H9 (cell line): ENCODE results near the gene RAB3GAP2. TPM values are rescaled to one million over a fixed set of nuclear protein-coding genes. Genes with fewer than 3 reads are reported as not detected.

ENCODE experiments used
- DNase-seq: peaks from one replicate; pipeline ENCODE4 v3.0.0-alpha.2; 2017
- H2AFZ ChIP-seq: one replicate; pipeline ENCODE4 v1.6.1; 2013; ENCODE audit warnings: mild to moderate bottlenecking, low read length, control low read depth, moderate library complexity
- H2AK5ac ChIP-seq: 2 replicates; pipeline ENCODE4 v1.6.1; 2013; ENCODE audit warnings: low read length, control low read depth, mixed read lengths; ENCODE audit not compliant: insufficient read length
- H2BK120ac ChIP-seq: one replicate; pipeline ENCODE4 v1.6.1; 2013; ENCODE audit warnings: low read depth, mild to moderate bottlenecking, low read length, control low read depth, inconsistent platforms; ENCODE audit not compliant: poor library complexity, severe bottlenecking
- H2BK12ac ChIP-seq: 2 replicates; pipeline ENCODE4 v1.6.1; 2013; ENCODE audit warnings: low read length, control low read depth, mixed read lengths, low read depth; ENCODE audit not compliant: insufficient read length
- H2BK15ac ChIP-seq: 2 replicates; pipeline ENCODE4 v1.6.1; 2013; ENCODE audit warnings: low read depth, low read length, control low read depth
- H2BK20ac ChIP-seq: one replicate; pipeline ENCODE4 v1.6.1; 2013; ENCODE audit warnings: low read depth, mild to moderate bottlenecking, low read length, control low read depth, inconsistent platforms; ENCODE audit not compliant: poor library complexity, severe bottlenecking
- H2BK5ac ChIP-seq: 2 replicates; pipeline ENCODE4 v1.6.1; 2013; ENCODE audit warnings: low read length, control low read depth, mixed read lengths; ENCODE audit not compliant: insufficient read length
- H3K14ac ChIP-seq: 2 replicates; pipeline ENCODE4 v1.6.1; 2013; ENCODE audit warnings: low read length, control low read depth; ENCODE audit not compliant: insufficient read depth
- H3K18ac ChIP-seq: 2 replicates; pipeline ENCODE4 v1.6.1; 2013; ENCODE audit warnings: low read depth, mild to moderate bottlenecking, mixed read lengths, low read length, control low read depth; ENCODE audit not compliant: insufficient read length
- H3K23ac ChIP-seq: 2 replicates; pipeline ENCODE4 v1.6.1; 2013; ENCODE audit warnings: low read length, control low read depth, mixed read lengths, low read depth; ENCODE audit not compliant: insufficient read length
- H3K23me2 ChIP-seq: 2 replicates; pipeline ENCODE4 v1.6.1; 2013; ENCODE audit warnings: low read depth, mild to moderate bottlenecking, mixed read lengths, low read length, control low read depth; ENCODE audit not compliant: insufficient read length, poor library complexity, severe bottlenecking
- H3K27ac ChIP-seq: 2 replicates; pipeline ENCODE4 v1.5.1; 2013; ENCODE audit warnings: low read length, control low read depth, mixed read lengths, low read depth; ENCODE audit not compliant: insufficient read length
- H3K27me3 ChIP-seq: 2 replicates; pipeline ENCODE4 v1.6.1; 2013; ENCODE audit warnings: low read length, control low read depth, inconsistent platforms; ENCODE audit not compliant: insufficient read depth
- H3K4ac ChIP-seq: 2 replicates; pipeline ENCODE4 v1.6.1; 2013; ENCODE audit warnings: low read depth, mild to moderate bottlenecking, control low read depth, inconsistent platforms, low read length, moderate library complexity
- H3K4me1 ChIP-seq: 2 replicates; pipeline ENCODE4 v1.6.1; 2013; ENCODE audit warnings: low read length, control low read depth, inconsistent platforms; ENCODE audit not compliant: insufficient read depth
- H3K4me2 ChIP-seq: 2 replicates; pipeline ENCODE4 v1.6.1; 2013; ENCODE audit warnings: low read length, control low read depth, mixed read lengths; ENCODE audit not compliant: insufficient read length, insufficient read depth
- H3K56ac ChIP-seq: 2 replicates; pipeline ENCODE4 v1.6.1; 2013; ENCODE audit warnings: low read depth, mild to moderate bottlenecking, mixed read lengths, low read length, control low read depth; ENCODE audit not compliant: insufficient read length
- H3K79me1 ChIP-seq: 2 replicates; pipeline ENCODE4 v1.6.1; 2013; ENCODE audit warnings: low read depth, mild to moderate bottlenecking, moderate library complexity, low read length, control low read depth, inconsistent platforms; ENCODE audit not compliant: insufficient read depth, poor library complexity, severe bottlenecking
- H3K79me2 ChIP-seq: 2 replicates; pipeline ENCODE4 v1.6.1; 2013; ENCODE audit warnings: low read length, control low read depth, inconsistent platforms; ENCODE audit not compliant: insufficient read depth
- H3K9ac ChIP-seq: 2 replicates; pipeline ENCODE4 v1.6.1; 2013; ENCODE audit warnings: low read length, control low read depth, mixed read lengths; ENCODE audit not compliant: insufficient read length; ENCODE audit errors: extremely low read depth
- H3K9me3 ChIP-seq: one replicate; pipeline ENCODE4 v1.6.1; 2013; ENCODE audit warnings: low read depth, low read length, inconsistent platforms; ENCODE audit not compliant: control insufficient read depth
- H3T11ph ChIP-seq: one replicate; pipeline ENCODE4 v1.6.1; 2013; ENCODE audit warnings: mild to moderate bottlenecking, low read length, control low read depth, inconsistent platforms
- H4K20me1 ChIP-seq: one replicate; pipeline ENCODE4 v1.6.1; 2013; ENCODE audit not compliant: control insufficient read depth, insufficient read length, insufficient read depth
- H4K5ac ChIP-seq: 2 replicates; pipeline ENCODE4 v1.6.1; 2013; ENCODE audit warnings: low read depth, mild to moderate bottlenecking, mixed read lengths, low read length, control low read depth; ENCODE audit not compliant: insufficient read length
- H4K8ac ChIP-seq: replicated peaks from 2 replicates; pipeline ENCODE4 v1.6.1; 2013; ENCODE audit warnings: low read length, control low read depth, mixed read lengths, low read depth; ENCODE audit not compliant: insufficient read length
- H4K91ac ChIP-seq: 2 replicates; pipeline ENCODE4 v1.6.1; 2013; ENCODE audit warnings: low read depth, mild to moderate bottlenecking, moderate library complexity, mixed read lengths, low read length, control low read depth; ENCODE audit not compliant: insufficient read length
- H3K27ac Mint-ChIP-seq, 3 experiments: 2 replicates in 2 of 3; 3 replicates in 1 of 3; pipeline ENCODE4 v1.8.0; 2020 to 2021; ENCODE audit warnings: mixed read lengths in 3 of 3, mild to moderate bottlenecking in 1 of 3, moderate library complexity in 1 of 3
- H3K27me3 Mint-ChIP-seq: 2 replicates; pipeline ENCODE4 v1.8.0; 2021; ENCODE audit warnings: low read depth, mild to moderate bottlenecking, moderate library complexity, mixed read lengths
- H3K36me3 Mint-ChIP-seq, 3 experiments: 2 replicates in 2 of 3; 3 replicates in 1 of 3; pipeline ENCODE4 v1.8.0; 2020 to 2021; ENCODE audit warnings: low read depth in 3 of 3, mixed read lengths in 3 of 3; ENCODE audit not compliant: insufficient read depth in 1 of 3
- H3K4me1 Mint-ChIP-seq, 2 experiments: 2 replicates each; pipeline ENCODE4 v1.8.0; 2020; ENCODE audit warnings: mixed read lengths in 2 of 2
- H3K4me3 Mint-ChIP-seq, 2 experiments: 2 replicates in 1 of 2; 3 replicates in 1 of 2; pipeline ENCODE4 v1.8.0; 2020 to 2021; ENCODE audit warnings: mild to moderate bottlenecking in 2 of 2, mixed read lengths in 2 of 2, moderate library complexity in 1 of 2
- H3K9me3 Mint-ChIP-seq, 2 experiments: 2 replicates in 1 of 2; 3 replicates in 1 of 2; pipeline ENCODE4 v1.8.0; 2020; ENCODE audit warnings: mild to moderate bottlenecking in 2 of 2, mixed read lengths in 2 of 2, moderate library complexity in 1 of 2
- WGBS: extraction: QIAGEN DNeasy Blood & Tissue Kit; methylation state at CpG from one replicate; pipeline ENCODE4 v1.1.7; 2013; ENCODE audit warnings: missing lambda C conversion rate, low lambda C conversion rate, mixed read lengths; ENCODE audit not compliant: insufficient read length; ENCODE audit errors: extremely low coverage; 5-methylcytosine and 5-hydroxymethylcytosine counted together
- total RNA-seq: library from RNA; stranded (reverse); gene quantifications from 2 replicates; pipeline ENCODE4 v1.2.1, GENCODE V29; 2021
- TF ChIP-seq, protein P1 (sequence below): fragments of 200-600 bp; sonication (generic); conservative IDR thresholded peaks from 3 replicates; pipeline ENCODE4 v1.8.0; 2021; ENCODE audit warnings: antibody characterized with exemption, mild to moderate bottlenecking

The RAB3GAP2 gene
- total RNA-seq, 1 experiment from 2014 or later: 48.3 TPM

DNA sequence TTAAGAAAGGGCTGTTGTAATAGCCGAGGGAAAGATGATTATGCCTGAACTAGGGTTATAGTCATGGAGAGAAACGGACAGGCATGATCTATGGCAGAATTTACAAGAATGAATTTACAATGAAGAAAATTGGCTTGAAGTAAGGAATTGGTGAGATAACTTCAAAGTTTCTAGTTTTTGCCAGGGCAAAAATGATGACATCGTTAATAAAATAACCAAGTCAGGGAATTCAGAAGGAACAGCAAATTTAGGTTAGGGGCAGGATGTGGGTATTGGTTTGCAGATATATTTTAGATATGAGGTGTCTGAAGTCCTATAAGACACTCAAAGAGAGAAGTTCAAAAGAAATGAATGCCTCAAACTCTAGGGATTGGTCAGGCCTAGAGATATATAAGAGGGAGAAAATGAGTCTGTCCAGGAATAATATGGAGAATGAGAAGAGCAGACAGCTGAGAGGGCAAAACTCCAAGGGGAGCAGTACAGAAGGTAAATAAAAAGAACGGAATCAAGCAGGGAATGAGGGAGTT, 115.6 kb downstream of the RAB3GAP2 start:
- Mint-ChIP-seq H3K36me3 (peaks cover 22 to 66% (median 51%) of the 10 kb centered on the region in 3 experiments; a peak in 6 of 7 replicates), H3K4me1 (0 out of 4 replicates have a peak, but pooled peaks cover 0 to 3% of the 10 kb centered on the region in 2 experiments), H3K27me3 (no peaks in the 10 kb centered on the region), H3K27ac (peak overlapping the region in 2 of 3 experiments; percentile 12 to 52; a peak in 1 of 7 replicates), H3K4me3 (no peak overlapping the region), H3K9me3 (no peaks in the 10 kb centered on the region)
- H3K18ac ChIP-seq: no peak overlapping the region
- H3K79me1 ChIP-seq: no peaks in the 10 kb centered on the region
- H3K9ac ChIP-seq: no peak overlapping the region
- no peaks in the 10 kb centered on the region for H3K4me1 ChIP-seq
- no peak overlapping the region for H3T11ph ChIP-seq
- no peak overlapping the region for H2AK5ac ChIP-seq
- H4K91ac ChIP-seq: no peak overlapping the region
- no peak overlapping the region for H4K5ac ChIP-seq
- H2BK5ac ChIP-seq: no peak overlapping the region
- no peak overlapping the region for H2BK12ac ChIP-seq
- no CpG with 5 or more reads among the region's 4 CpGs for WGBS
- no peak overlapping the region for H2BK20ac ChIP-seq
- no peaks in the 10 kb centered on the region for H3K23me2 ChIP-seq
- H2BK15ac ChIP-seq: no peak overlapping the region
- TF ChIP-seq, protein P1, sequence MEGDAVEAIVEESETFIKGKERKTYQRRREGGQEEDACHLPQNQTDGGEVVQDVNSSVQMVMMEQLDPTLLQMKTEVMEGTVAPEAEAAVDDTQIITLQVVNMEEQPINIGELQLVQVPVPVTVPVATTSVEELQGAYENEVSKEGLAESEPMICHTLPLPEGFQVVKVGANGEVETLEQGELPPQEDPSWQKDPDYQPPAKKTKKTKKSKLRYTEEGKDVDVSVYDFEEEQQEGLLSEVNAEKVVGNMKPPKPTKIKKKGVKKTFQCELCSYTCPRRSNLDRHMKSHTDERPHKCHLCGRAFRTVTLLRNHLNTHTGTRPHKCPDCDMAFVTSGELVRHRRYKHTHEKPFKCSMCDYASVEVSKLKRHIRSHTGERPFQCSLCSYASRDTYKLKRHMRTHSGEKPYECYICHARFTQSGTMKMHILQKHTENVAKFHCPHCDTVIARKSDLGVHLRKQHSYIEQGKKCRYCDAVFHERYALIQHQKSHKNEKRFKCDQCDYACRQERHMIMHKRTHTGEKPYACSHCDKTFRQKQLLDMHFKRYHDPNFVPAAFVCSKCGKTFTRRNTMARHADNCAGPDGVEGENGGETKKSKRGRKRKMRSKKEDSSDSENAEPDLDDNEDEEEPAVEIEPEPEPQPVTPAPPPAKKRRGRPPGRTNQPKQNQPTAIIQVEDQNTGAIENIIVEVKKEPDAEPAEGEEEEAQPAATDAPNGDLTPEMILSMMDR: no peak
- H3K23ac ChIP-seq: no peak overlapping the region
- no peaks in the 10 kb centered on the region for H4K20me1 ChIP-seq
- no peak overlapping the region for H3K14ac ChIP-seq
- no peak overlapping the region for H3K4me2 ChIP-seq
- no peak overlapping the region for H3K4ac ChIP-seq
- no peak for DNase-seq
- H4K8ac ChIP-seq: no peak overlapping the region
- H3K9me3 ChIP-seq: no peaks in the 10 kb centered on the region
- no peak overlapping the region for H3K27ac ChIP-seq
- H3K27me3 ChIP-seq: no peaks in the 10 kb centered on the region
- no peaks in the 10 kb centered on the region for H3K79me2 ChIP-seq
- no peak overlapping the region for H2BK120ac ChIP-seq
- no peak overlapping the region for H3K56ac ChIP-seq
- no peak overlapping the region for H2AFZ ChIP-seq
